ENCODE results near the gene NOTCH4.

The NOTCH4 gene

DNA sequence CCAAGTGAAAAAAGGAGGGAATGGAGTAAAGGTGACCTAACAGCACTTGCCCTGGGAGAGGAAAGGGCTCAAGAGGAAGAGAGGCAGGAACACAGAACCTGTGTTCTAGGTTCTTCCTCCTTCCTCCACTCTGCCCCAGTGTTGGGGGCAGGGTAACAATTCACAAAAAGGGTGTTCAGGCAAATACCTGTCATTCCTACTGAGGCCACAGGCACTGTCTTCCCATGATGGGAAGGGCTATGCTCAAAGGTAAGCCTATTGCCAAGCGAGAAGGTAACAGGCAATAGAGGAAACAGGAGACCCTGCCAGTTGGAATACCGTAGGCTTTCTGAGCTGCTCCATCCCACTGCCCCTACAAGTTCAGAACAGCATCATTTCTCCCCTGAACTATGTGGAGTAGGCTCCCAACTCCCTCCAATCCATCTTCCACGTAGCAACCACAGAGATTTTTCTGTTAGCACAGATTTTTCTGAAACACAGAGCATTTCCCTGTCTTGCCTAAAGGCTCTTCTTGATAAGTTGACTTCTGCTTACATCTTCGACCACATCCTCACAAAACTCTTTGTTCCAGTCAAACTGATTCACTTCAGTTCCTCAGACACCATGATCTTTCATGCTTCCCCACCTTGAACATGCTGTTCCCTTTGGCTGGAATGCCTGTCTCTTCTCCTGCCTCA lies 50.7 kb downstream of the NOTCH4 start:
- TF ChIP-seq ZBTB7A (IDR thresholded peaks at IDR 0.05; ENCODE audit: low read depth) (no peak), TCF12 (IDR thresholded peaks at IDR 0.05; ENCODE audit: low read depth) (no peak), TEAD4 (IDR thresholded peaks at IDR 0.05) (no peak), YY1 (IDR thresholded peaks at IDR 0.05; ENCODE audit: low read depth) (no peak), TAF1 (IDR thresholded peaks at IDR 0.05; ENCODE audit: low read depth) (no peak), EGR1 (IDR thresholded peaks at IDR 0.05) (no peak), CREB1 (IDR thresholded peaks at IDR 0.05; ENCODE audit: low read depth) (no peak), EP300 (IDR thresholded peaks at IDR 0.05; ENCODE audit: borderline replicate concordance) (no peak), CEBPB (IDR thresholded peaks at IDR 0.05) (no peak), RAD21 (IDR thresholded peaks at IDR 0.05; ENCODE audit: low read depth) (no peak), FOXM1 (IDR thresholded peaks at IDR 0.05; ENCODE audit: borderline replicate concordance, low read depth) (no peak)
- TF ChIP-seq, protein P1, sequence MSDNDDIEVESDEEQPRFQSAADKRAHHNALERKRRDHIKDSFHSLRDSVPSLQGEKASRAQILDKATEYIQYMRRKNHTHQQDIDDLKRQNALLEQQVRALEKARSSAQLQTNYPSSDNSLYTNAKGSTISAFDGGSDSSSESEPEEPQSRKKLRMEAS (IDR thresholded peaks at IDR 0.05): no peak
- TF ChIP-seq, protein P2, sequence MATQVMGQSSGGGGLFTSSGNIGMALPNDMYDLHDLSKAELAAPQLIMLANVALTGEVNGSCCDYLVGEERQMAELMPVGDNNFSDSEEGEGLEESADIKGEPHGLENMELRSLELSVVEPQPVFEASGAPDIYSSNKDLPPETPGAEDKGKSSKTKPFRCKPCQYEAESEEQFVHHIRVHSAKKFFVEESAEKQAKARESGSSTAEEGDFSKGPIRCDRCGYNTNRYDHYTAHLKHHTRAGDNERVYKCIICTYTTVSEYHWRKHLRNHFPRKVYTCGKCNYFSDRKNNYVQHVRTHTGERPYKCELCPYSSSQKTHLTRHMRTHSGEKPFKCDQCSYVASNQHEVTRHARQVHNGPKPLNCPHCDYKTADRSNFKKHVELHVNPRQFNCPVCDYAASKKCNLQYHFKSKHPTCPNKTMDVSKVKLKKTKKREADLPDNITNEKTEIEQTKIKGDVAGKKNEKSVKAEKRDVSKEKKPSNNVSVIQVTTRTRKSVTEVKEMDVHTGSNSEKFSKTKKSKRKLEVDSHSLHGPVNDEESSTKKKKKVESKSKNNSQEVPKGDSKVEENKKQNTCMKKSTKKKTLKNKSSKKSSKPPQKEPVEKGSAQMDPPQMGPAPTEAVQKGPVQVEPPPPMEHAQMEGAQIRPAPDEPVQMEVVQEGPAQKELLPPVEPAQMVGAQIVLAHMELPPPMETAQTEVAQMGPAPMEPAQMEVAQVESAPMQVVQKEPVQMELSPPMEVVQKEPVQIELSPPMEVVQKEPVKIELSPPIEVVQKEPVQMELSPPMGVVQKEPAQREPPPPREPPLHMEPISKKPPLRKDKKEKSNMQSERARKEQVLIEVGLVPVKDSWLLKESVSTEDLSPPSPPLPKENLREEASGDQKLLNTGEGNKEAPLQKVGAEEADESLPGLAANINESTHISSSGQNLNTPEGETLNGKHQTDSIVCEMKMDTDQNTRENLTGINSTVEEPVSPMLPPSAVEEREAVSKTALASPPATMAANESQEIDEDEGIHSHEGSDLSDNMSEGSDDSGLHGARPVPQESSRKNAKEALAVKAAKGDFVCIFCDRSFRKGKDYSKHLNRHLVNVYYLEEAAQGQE (IDR thresholded peaks at IDR 0.05; ENCODE audit: low read depth): no peak
- TF ChIP-seq, protein P3, sequence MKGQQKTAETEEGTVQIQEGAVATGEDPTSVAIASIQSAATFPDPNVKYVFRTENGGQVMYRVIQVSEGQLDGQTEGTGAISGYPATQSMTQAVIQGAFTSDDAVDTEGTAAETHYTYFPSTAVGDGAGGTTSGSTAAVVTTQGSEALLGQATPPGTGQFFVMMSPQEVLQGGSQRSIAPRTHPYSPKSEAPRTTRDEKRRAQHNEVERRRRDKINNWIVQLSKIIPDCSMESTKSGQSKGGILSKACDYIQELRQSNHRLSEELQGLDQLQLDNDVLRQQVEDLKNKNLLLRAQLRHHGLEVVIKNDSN (IDR thresholded peaks at IDR 0.05): no peak

DNA sequence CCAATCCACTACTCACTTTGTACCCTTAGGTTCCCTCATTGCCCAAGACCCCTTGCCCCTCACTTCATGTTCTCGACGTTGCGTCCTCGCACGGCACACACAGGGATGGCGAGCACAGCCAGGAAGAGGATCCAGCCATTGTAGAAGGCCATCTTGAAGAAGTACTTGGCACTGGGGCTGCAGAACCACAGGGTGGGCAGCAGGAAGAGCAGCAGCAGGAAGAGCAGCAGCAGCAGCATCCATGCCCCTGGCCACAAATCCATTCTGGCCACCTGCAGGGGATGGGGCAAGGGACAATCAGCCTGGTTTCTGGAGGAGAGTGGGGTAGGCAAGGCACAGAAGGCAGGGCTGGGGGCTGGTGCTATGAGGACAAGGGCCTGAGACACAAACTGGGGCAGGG lies 52.6 kb downstream of the NOTCH4 start:
- TF ChIP-seq ZBTB7A (IDR thresholded peaks at IDR 0.05; ENCODE audit: low read depth) (no peak), TEAD4 (IDR thresholded peaks at IDR 0.05) (no peak), RAD21 (IDR thresholded peaks at IDR 0.05; ENCODE audit: low read depth) (no peak)

DNA sequence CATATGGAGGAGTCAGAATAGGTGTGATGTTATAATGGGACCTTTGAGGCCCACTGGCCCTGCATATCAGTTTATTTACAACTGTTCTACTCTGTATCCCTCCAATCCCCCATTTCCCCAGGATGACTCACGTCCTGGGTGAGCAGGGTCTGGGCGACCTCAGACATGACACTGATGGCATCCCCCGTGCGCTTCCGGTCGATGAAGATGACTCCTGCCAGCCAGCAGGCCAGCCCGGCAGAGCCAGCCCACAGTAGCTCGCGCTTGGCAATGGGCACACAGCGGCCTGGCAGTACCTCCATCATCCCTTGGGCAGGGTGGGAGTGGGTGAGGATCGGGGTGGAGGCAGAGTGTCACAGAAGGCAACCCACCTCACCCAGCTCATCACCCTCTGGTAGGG lies 53.6 kb downstream of the NOTCH4 start:
- TF ChIP-seq TCF12 (IDR thresholded peaks at IDR 0.05; ENCODE audit: low read depth): no peak
- no peak for TF ChIP-seq EP300 (IDR thresholded peaks at IDR 0.05; ENCODE audit: borderline replicate concordance)
- TF ChIP-seq RAD21 (IDR thresholded peaks at IDR 0.05; ENCODE audit: low read depth): no peak
- no peak for TF ChIP-seq TEAD4 (IDR thresholded peaks at IDR 0.05)
- no peak for TF ChIP-seq NFIC (IDR thresholded peaks at IDR 0.05)
- TF ChIP-seq YY1 (IDR thresholded peaks at IDR 0.05; ENCODE audit: low read depth): no peak
- no peak for TF ChIP-seq TAF1 (IDR thresholded peaks at IDR 0.05; ENCODE audit: low read depth)
- TF ChIP-seq, protein P1 (IDR thresholded peaks at IDR 0.05): no peak
- TF ChIP-seq, protein P3 (IDR thresholded peaks at IDR 0.05): no peak
- TF ChIP-seq CREB1 (IDR thresholded peaks at IDR 0.05; ENCODE audit: low read depth): no peak
- TF ChIP-seq ZBTB7A (IDR thresholded peaks at IDR 0.05; ENCODE audit: low read depth): no peak
- no peak for TF ChIP-seq FOXM1 (IDR thresholded peaks at IDR 0.05; ENCODE audit: borderline replicate concordance, low read depth)
- TF ChIP-seq, protein P2 (IDR thresholded peaks at IDR 0.05; ENCODE audit: low read depth): no peak

DNA sequence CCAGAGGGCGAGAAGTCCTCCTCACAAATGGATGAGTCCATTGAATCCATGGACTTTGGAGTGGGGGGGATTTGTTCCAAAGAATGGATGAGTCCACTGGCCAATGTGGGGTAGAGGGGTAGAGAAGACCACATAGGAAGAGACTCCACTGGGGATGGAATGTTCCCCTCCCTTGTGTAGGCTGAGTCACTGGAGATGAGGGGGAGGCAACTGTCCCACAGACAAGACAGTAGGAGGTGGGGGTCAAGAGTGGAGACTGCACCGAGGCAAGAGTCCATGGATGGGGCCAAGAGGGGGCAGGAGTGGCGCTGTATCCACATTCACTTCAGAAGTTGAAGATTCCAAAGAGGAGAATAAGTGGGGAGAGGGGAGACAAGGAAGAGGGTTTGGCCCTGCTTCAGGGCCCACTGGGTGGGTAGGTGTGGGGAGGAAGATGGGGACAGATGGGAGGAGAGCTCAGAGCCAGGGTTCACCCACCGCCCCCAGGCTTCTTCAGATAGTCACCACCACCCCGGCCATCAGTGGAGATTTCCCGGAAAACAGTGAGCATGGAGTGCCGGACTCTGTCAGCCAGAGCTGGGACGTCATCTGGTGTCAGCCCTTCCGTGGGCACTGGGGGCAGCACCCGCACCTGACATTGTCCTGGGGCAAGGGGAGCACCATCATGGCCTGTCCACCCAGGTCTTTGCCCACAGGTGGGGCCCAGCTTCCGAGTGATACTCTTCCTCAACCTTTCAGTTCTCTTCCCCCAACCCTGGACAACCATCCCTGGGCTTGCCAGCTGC lies 54.9 kb downstream of the NOTCH4 start:
- no peak for TF ChIP-seq TCF12 (IDR thresholded peaks at IDR 0.05; ENCODE audit: low read depth)
- no peak for TF ChIP-seq RAD21 (IDR thresholded peaks at IDR 0.05; ENCODE audit: low read depth)
- TF ChIP-seq EGR1 (IDR thresholded peaks at IDR 0.05): no peak
- TF ChIP-seq, protein P2 (IDR thresholded peaks at IDR 0.05; ENCODE audit: low read depth): no peak
- TF ChIP-seq TEAD4 (IDR thresholded peaks at IDR 0.05): no peak
- TF ChIP-seq, protein P1 (IDR thresholded peaks at IDR 0.05): no peak
- no peak for TF ChIP-seq CREB1 (IDR thresholded peaks at IDR 0.05; ENCODE audit: low read depth)
- no peak for TF ChIP-seq TAF1 (IDR thresholded peaks at IDR 0.05; ENCODE audit: low read depth)
- no peak for TF ChIP-seq CEBPB (IDR thresholded peaks at IDR 0.05)
- TF ChIP-seq YY1 (IDR thresholded peaks at IDR 0.05; ENCODE audit: low read depth): no peak
